Measurements from ENCODE around the gene CUX1. TPM values are rescaled to one million over a fixed set of nuclear protein-coding genes. Genes with fewer than 3 reads are reported as not detected.

Gene CUX1
- total RNA-seq, 1 experiment from 2014 or later = 47.6 TPM

DNA sequence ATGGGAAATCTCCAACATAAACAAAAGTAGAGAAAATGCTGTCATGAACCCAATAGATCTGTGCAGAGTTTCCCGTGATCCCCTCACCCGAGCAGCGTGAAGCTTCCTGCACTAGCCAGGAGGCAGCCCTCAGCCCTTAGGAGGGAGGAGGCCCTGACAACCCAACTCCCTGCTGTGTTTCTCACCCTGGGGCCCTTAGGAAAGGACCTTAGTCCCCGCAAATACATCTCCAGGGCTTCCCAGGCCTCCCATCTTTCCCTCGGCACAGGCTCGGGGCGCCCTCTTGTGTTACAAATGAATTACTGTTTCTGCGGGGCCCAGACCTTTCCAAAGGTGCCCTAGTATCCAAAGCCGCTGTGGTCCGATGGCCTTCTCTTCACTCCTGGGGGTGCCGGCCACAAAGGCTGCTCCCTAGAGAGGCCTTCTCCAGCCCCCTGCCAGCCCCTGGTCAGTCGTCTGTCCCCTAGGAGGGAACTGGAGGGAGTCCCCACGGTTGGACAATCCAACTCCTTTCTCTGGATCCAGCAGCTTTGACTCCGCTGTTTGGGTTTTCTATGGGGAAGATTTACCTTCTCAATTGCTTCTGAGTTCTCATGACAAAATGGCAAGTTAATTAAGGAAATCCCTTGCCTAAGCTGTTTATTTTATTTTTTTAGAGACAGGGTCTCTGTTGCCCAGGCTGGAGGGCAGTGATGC is 419.3 kb downstream of the CUX1 start:
- no peaks in the 10 kb centered on the region for H3K27me3 Mint-ChIP-seq (ENCODE audit: insufficient read depth, unreplicated experiment)
- peak overlapping the region; percentile 19 for H3K27ac Mint-ChIP-seq (ENCODE audit: low read depth, unreplicated experiment)
- peaks cover 41% of the 10 kb centered on the region for H3K36me3 Mint-ChIP-seq (ENCODE audit: insufficient read depth, unreplicated experiment)
- no TSS peak for BruUV-seq (replicated peaks)
- no peaks in the 10 kb centered on the region for H3K4me1 Mint-ChIP-seq (ENCODE audit: insufficient read depth, unreplicated experiment)
- peak; percentile 66 for DNase-seq (ENCODE audit: unreplicated experiment)
- ChIA-PET POLR2A (interaction anchor here (1.0 to 1.2 kb wide), 2 partner anchors 15 to 494 kb away, joined by 3 read pairs; no protein-coding TSS in a partner anchor), CTCF (interaction anchor here (0.5 to 2.4 kb wide), 41 partner anchors 8 to 1090 kb away, joined by 3 to 23 read pairs (median 4); no protein-coding TSS in a partner anchor)
- TF ChIP-seq, protein P1, sequence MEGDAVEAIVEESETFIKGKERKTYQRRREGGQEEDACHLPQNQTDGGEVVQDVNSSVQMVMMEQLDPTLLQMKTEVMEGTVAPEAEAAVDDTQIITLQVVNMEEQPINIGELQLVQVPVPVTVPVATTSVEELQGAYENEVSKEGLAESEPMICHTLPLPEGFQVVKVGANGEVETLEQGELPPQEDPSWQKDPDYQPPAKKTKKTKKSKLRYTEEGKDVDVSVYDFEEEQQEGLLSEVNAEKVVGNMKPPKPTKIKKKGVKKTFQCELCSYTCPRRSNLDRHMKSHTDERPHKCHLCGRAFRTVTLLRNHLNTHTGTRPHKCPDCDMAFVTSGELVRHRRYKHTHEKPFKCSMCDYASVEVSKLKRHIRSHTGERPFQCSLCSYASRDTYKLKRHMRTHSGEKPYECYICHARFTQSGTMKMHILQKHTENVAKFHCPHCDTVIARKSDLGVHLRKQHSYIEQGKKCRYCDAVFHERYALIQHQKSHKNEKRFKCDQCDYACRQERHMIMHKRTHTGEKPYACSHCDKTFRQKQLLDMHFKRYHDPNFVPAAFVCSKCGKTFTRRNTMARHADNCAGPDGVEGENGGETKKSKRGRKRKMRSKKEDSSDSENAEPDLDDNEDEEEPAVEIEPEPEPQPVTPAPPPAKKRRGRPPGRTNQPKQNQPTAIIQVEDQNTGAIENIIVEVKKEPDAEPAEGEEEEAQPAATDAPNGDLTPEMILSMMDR (IDR thresholded peaks at IDR 0.05; ENCODE audit: unreplicated experiment) = peak; percentile 93
- no peaks in the 10 kb centered on the region for H3K9me3 Mint-ChIP-seq (ENCODE audit: unreplicated experiment)
- no peak overlapping the region for H3K4me3 Mint-ChIP-seq (ENCODE audit: unreplicated experiment)
- intact Hi-C loops (cut with micrococcal nuclease) = loop anchor here (1.0 to 10.0 kb wide), 7 partner anchors 36 to 634 kb away; no protein-coding TSS in a partner anchor

DNA sequence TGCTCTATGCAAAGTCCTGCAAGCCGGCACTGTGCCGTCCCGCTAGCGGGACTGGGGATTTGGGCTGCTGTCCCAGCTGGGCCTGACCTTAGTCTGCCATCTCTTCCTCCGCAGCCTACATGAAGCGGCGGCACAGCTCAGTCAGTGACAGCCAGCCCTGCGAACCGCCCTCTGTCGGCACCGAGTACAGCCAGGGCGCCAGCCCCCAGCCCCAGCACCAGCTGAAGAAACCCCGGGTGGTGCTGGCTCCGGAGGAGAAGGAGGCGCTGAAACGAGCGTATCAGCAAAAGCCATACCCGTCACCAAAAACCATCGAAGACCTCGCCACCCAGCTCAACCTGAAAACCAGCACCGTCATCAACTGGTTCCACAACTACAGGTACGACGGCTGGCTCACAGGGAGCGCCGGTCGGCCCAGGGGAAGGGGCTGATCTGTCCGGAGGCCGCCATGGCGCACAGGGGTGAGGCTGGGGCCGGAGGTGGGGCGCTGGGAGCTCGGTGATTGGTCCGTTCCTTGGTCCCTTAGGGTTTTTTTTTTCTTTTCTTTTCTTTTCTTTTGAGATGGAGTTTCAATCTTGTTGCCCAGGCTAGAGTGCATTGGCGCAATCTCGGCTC is 421.9 kb downstream of the CUX1 start:
- no peaks in the 10 kb centered on the region for H3K4me1 Mint-ChIP-seq (ENCODE audit: insufficient read depth, unreplicated experiment)
- intact Hi-C loops (cut with micrococcal nuclease) = loop anchor here (5.0 to 10.0 kb wide), 2 partner anchors 115 to 357 kb away; no protein-coding TSS in a partner anchor
- TF ChIP-seq, protein P1 (IDR thresholded peaks at IDR 0.05; ENCODE audit: unreplicated experiment) = no peak
- no TSS peak for BruUV-seq (replicated peaks)
- H3K36me3 Mint-ChIP-seq (ENCODE audit: insufficient read depth, unreplicated experiment) = peaks cover 24% of the 10 kb centered on the region
- CTCF ChIA-PET = interaction anchor here (0.7 to 1.3 kb wide), 3 partner anchors 13 to 696 kb away, joined by 3 to 4 read pairs (median 4); no protein-coding TSS in a partner anchor
- no peak overlapping the region for H3K27ac Mint-ChIP-seq (ENCODE audit: low read depth, unreplicated experiment)
- POLR2A ChIA-PET = no interaction called here
- no peaks in the 10 kb centered on the region for H3K9me3 Mint-ChIP-seq (ENCODE audit: unreplicated experiment)
- no peaks in the 10 kb centered on the region for H3K27me3 Mint-ChIP-seq (ENCODE audit: insufficient read depth, unreplicated experiment)
- DNase-seq (ENCODE audit: unreplicated experiment) = no peak
- no peak overlapping the region for H3K4me3 Mint-ChIP-seq (ENCODE audit: unreplicated experiment)

DNA sequence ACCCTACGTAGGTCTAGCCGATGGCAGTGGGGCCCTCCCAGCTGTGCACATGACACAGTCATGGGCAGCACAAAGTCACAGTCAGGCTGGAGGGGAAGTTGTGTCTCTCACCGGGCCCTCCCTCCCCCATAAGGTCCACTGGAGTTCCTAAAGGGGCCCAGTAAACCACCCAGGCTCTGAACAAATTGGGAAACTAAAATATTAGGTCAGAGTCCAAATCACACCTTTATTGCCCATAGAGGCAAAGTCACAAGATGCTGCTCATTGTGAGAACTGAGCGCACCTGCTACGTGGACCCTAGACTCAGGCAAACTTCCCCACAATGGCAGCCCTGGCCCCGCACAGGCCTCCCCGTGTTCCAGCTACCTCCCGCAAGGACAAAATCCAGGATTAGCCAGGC is 424.0 kb downstream of the CUX1 start:
- DNase-seq (ENCODE audit: unreplicated experiment) = no peak
- Mint-ChIP-seq H3K27me3 (ENCODE audit: insufficient read depth, unreplicated experiment) (no peaks in the 10 kb centered on the region), H3K4me3 (ENCODE audit: unreplicated experiment) (no peak overlapping the region), H3K9me3 (ENCODE audit: unreplicated experiment) (no peaks in the 10 kb centered on the region), H3K4me1 (ENCODE audit: insufficient read depth, unreplicated experiment) (no peaks in the 10 kb centered on the region), H3K36me3 (ENCODE audit: insufficient read depth, unreplicated experiment) (peaks cover 12% of the 10 kb centered on the region), H3K27ac (ENCODE audit: low read depth, unreplicated experiment) (no peak overlapping the region)
- intact Hi-C loops (cut with micrococcal nuclease) = no loop called here
- TF ChIP-seq, protein P1 (IDR thresholded peaks at IDR 0.05; ENCODE audit: unreplicated experiment) = no peak
- BruUV-seq (replicated peaks) = no TSS peak
- ChIA-PET POLR2A (no interaction called here), CTCF (interaction anchor here (0.6 kb wide), 1 partner anchor 40 kb away, joined by 5 read pairs; no protein-coding TSS in a partner anchor)

DNA sequence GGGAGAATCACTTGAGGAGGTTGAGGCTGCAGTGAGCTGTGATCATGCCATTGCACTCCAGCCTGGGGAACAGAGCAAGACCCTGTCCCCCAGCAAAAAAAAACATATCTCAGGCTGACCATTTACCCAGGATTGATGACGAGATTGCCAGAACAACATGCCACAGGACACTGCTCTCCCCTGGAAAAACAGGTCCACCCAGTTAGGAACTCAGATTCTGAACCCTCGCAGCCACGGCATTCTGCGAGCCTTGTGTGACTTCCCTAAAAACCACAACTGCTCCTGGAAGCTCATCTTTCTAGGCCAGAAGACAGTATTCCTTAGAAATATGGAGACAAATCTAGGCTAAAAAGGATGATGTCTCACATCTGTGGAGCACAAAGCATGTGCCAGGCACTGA is 427.2 kb downstream of the CUX1 start:
- no TSS peak for BruUV-seq (replicated peaks)
- no peak overlapping the region for H3K4me3 Mint-ChIP-seq (ENCODE audit: unreplicated experiment)
- H3K27ac Mint-ChIP-seq (ENCODE audit: low read depth, unreplicated experiment) = no peak overlapping the region
- TF ChIP-seq, protein P1 (IDR thresholded peaks at IDR 0.05; ENCODE audit: unreplicated experiment) = no peak
- H3K27me3 Mint-ChIP-seq (ENCODE audit: insufficient read depth, unreplicated experiment) = no peaks in the 10 kb centered on the region
- intact Hi-C loops (cut with micrococcal nuclease) = no loop called here
- CTCF ChIA-PET = interaction anchor here (0.8 kb wide), 1 partner anchor 28 kb away, joined by 3 read pairs; no protein-coding TSS in a partner anchor
- no peaks in the 10 kb centered on the region for H3K9me3 Mint-ChIP-seq (ENCODE audit: unreplicated experiment)
- H3K4me1 Mint-ChIP-seq (ENCODE audit: insufficient read depth, unreplicated experiment) = no peaks in the 10 kb centered on the region
- peaks cover 16% of the 10 kb centered on the region for H3K36me3 Mint-ChIP-seq (ENCODE audit: insufficient read depth, unreplicated experiment)
- DNase-seq (ENCODE audit: unreplicated experiment) = no peak
- POLR2A ChIA-PET = no interaction called here
